ENCODE data around the gene CBFA2T3.

CBFA2T3 gene

DNA sequence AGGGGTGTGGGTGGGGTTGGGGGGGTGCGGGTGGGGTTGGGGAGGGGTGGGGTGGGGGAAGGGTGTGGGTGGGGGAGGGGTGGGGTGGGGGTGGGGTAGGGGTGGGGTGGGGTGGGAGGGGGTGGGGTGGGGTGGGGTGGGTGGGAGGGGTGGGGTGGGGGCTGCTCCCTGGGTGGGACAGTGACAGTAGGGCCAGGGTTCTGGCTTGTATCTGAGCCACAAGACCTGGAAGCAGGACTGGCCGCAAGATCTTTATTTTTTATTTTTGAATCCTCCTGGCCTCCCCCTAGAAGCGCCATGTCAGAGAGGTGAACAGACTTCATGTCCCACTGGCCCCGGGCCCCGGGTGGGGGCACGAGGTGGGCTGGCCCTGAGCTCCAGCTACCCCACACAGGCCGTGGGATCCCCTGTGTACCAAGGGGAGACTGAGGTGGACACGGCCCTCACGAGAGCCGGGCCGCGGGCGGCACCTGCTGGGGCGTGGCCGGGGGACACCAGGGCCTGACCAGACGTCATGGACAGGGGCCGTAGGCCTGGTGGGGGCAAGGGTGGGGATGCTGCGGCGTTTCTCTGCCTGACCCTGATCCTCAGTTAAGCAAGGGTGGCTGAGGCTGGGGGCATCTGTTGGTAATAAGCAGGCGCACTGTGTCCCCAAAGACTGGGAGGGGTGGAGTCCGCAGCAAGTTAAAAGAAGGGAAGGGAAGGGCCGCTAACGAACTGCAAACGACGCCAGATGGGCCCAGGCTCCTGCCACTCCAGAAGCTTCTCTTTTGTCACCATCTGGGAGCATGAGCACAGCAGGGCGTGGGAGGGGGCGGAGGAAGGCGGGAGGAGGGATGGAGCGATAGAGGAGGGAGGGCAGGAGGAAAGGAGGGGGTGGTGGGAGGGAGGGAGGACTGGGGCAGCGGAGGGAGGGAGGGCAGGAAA is 88.3 kb downstream of the CBFA2T3 start:
- DNase-seq = peak in 1 of 2 experiments; percentile 45
- TF ChIP-seq POLR2A (IDR thresholded peaks at IDR 0.05; ENCODE audit: low read length) (no peak), GATA1 (IDR thresholded peaks at IDR 0.05; ENCODE audit: low read depth, low read length) (no peak)

GRCh38 chr16:88888057-88888456 is 89.0 kb downstream of the CBFA2T3 start:
- no peak for DNase-seq
- no peak for TF ChIP-seq GATA1 (IDR thresholded peaks at IDR 0.05; ENCODE audit: low read depth, low read length)
- TF ChIP-seq POLR2A (IDR thresholded peaks at IDR 0.05; ENCODE audit: low read length) = no peak

GRCh38 chr16:88886845-88887521 is 90.0 kb downstream of the CBFA2T3 start:
- TF ChIP-seq GATA1 (IDR thresholded peaks at IDR 0.05; ENCODE audit: low read depth, low read length) = no peak
- no peak for DNase-seq

GRCh38 chr16:88886420-88886844 is 90.6 kb downstream of the CBFA2T3 start:
- DNase-seq = no peak
- TF ChIP-seq GATA1 (IDR thresholded peaks at IDR 0.05; ENCODE audit: low read depth, low read length) (no peak), POLR2A (IDR thresholded peaks at IDR 0.05; ENCODE audit: low read length) (no peak)

- no peak for TF ChIP-seq GATA1 (IDR thresholded peaks at IDR 0.05; ENCODE audit: low read depth, low read length)
- no peak for TF ChIP-seq POLR2A (IDR thresholded peaks at IDR 0.05; ENCODE audit: low read length)
- no peak for DNase-seq
Measured at GRCh38 chr16:88885693-88886280, 91.2 kb downstream of the CBFA2T3 start.

DNA sequence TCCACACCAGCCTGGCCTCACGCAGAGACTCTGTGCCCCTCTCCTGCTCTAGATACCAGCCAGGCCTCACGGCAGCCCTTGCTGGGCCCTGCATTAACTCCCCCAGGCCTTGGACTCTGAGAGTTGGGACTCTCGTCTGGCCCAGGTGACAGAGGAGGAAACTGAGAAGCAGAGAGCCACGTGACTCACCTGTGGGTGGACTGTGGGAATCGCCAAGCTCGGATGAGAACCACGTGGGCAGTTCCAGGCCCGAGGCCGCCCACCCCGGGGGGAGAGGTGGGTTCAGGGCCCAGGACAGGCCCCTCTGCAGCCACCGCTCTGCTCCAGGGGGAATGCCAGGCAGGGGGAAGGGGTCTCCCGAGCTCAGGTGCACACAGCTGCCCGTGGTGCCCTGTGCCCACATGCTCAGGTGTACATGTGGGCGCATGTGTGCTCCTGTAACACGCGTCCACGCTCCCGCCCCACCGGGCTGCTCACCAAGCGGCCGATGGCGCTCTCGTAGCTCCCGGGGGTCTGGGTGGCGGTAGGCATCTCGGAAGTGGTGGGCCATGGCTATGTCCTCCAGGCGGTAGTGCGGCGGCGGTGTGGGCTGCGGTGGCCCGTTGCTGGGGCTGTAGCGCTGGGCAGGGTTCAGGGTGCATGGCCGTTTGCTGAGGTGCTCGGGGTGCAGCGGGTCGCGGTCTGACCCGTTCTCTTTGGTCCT is 92.3 kb downstream of the CBFA2T3 start:
- TF ChIP-seq POLR2A (IDR thresholded peaks at IDR 0.05; ENCODE audit: low read length) (no peak), GATA1 (IDR thresholded peaks at IDR 0.05; ENCODE audit: low read depth, low read length) (no peak)
- DNase-seq = no peak

- no peak for DNase-seq
- TF ChIP-seq GATA1 (IDR thresholded peaks at IDR 0.05; ENCODE audit: low read depth, low read length) (no peak), POLR2A (IDR thresholded peaks at IDR 0.05; ENCODE audit: low read length) (no peak)
Measured at GRCh38 chr16:88883946-88884345, 93.1 kb downstream of the CBFA2T3 start.

DNA sequence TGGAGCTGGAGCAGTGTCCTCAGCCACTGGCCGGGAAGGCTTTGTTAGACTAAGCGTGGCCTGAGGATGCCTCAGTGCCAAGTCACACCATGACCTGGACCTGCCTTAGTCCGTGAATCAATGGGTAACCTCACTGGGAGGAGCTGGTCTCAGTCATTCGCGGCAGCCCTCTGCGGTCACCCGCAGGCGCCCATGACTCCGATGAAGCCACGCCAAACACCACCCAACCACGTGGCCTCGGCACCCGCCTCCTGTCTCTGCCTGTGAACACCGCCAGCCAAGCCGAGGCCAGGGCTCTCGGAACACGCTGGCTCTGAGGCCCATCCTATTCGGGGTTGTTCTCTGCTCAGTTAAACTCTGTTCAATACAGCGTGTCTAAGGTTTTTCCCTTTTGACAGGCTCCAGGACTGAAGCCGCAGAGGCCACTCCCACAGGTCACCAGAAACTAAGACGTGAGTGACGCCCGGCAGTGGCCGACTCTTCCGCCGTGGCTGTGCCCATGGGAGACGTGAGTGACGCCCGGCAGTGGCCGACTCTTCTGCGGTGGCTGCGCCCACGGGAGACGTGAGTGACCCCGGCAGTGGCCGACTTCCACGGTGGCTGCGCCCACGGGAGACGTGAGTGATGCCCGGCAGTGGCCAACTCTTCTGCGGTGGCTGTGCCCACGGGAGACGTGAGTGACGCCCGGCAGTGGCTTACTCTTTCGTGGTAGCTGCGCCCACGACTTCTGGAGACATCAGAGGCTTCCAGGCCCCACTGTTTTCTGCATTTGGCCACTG is 93.7 kb downstream of the CBFA2T3 start:
- no peak for DNase-seq
- TF ChIP-seq POLR2A (IDR thresholded peaks at IDR 0.05; ENCODE audit: low read length) = no peak
- TF ChIP-seq GATA1 (IDR thresholded peaks at IDR 0.05; ENCODE audit: low read depth, low read length) = no peak

GRCh38 chr16:88882358-88883030 is 94.5 kb downstream of the CBFA2T3 start:
- peak; percentile 71 to 80 for DNase-seq
- no peak for TF ChIP-seq GATA1 (IDR thresholded peaks at IDR 0.05; ENCODE audit: low read depth, low read length)
- no peak for TF ChIP-seq POLR2A (IDR thresholded peaks at IDR 0.05; ENCODE audit: low read length)

DNA sequence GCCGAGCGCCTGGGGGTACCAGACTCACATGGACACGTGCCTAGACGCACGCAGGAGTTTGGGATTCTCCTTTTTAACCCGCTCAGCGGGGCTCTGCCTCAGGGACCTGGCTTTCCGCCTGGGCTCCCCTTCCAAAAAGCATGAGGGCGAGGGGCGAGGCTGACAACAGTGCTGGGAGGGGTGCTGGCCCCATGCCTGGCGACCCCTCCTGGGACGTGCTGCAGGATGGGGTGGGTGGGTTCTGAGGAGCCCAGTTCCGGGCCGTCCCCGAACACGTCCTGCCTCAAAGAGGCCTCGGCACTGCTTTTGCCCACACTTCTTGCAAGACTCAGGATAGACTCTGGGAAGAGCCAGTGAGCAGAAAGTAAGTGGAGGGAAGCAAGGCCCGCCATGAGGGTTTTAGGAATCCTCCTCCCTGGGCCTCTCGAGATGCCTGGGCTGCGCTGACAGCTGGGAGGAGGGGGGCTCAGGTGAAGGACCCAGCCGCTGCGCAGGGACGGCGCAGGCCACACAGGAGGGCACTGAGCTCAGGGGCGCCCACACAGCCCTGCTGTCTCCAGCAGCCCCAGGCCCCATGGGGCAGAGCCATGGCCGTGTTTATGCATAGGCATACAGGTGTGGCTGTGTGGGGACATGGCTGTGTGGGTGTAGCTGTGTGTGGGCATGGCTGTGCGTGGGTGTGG is 95.2 kb downstream of the CBFA2T3 start:
- TF ChIP-seq GATA1 (IDR thresholded peaks at IDR 0.05; ENCODE audit: low read depth, low read length) = no peak
- no peak for TF ChIP-seq POLR2A (IDR thresholded peaks at IDR 0.05; ENCODE audit: low read length)
- DNase-seq = no peak

- no peak for TF ChIP-seq GATA1 (IDR thresholded peaks at IDR 0.05; ENCODE audit: low read depth, low read length)
- no peak for TF ChIP-seq POLR2A (IDR thresholded peaks at IDR 0.05; ENCODE audit: low read length)
Measured at GRCh38 chr16:88881007-88881615, 95.9 kb downstream of the CBFA2T3 start.

More at GRCh38 chr16:88881007-88881615, 95.9 kb downstream of the CBFA2T3 start:
- DNase-seq = no peak

Data from erythroblast (primary cell).